H1 (cell line): Measurements from ENCODE around the gene SLC31A2. TPM values are rescaled to one million over a fixed set of nuclear protein-coding genes. Genes with fewer than 3 reads are reported as not detected.
"Not testable (repeated sequence)": the region's sequence is repeated elsewhere in the genome, so short reads cannot be mapped to it uniquely, and the experiment has no call there.

ENCODE experiments used
- CTCF ChIA-PET: fragments of 300-600 bp; sonication (Branson Sonifier 250); formaldehyde crosslinking; loops from one replicate; lab custom pipeline; 2021; ENCODE audit not compliant: partially characterized antibody; lab: Charles Lee
- POLR2A ChIA-PET: fragments of 300-600 bp; sonication (Branson Sonifier 250); formaldehyde crosslinking; loops from one replicate; lab custom pipeline; 2021; ENCODE audit warnings: inconsistent platforms; ENCODE audit not compliant: partially characterized antibody; lab: Charles Lee
- DNase-seq, 2 experiments: peaks; one replicate each; pipeline versions ENCODE4 v3.0.0 to v3.0.0-alpha.2; 2010 to 2022; ENCODE audit warnings: low spot score in 2 of 2, low read depth in 1 of 2, mixed read lengths in 1 of 2
- FAIRE-seq: peaks from 2 replicates; lab custom pipeline; 2011; peaks lifted over from hg19 to GRCh38; lab: Jason Lieb, UNC
- H2AFZ ChIP-seq: 2 replicates; pipeline ENCODE4 v1.8.1; 2012; ENCODE audit warnings: low read length, inconsistent platforms
- H2AK5ac ChIP-seq: 2 replicates; pipeline ENCODE4 v1.6.1; 2013; ENCODE audit warnings: low read depth, low read length
- H2BK120ac ChIP-seq: replicated peaks from 2 replicates; pipeline ENCODE3; 2013; ENCODE audit warnings: low read depth, low read length, inconsistent platforms
- H2BK12ac ChIP-seq: 2 replicates; pipeline ENCODE4 v1.6.1; 2013; ENCODE audit warnings: low read depth, low read length
- H2BK15ac ChIP-seq: 2 replicates; pipeline ENCODE4 v1.6.1; 2013; ENCODE audit warnings: low read length
- H2BK20ac ChIP-seq: 2 replicates; pipeline ENCODE4 v1.6.1; 2013; ENCODE audit warnings: low read length
- H2BK5ac ChIP-seq: 2 replicates; pipeline ENCODE4 v1.6.1; 2013; ENCODE audit warnings: low read depth, low read length
- H3K14ac ChIP-seq: 2 replicates; pipeline ENCODE4 v1.6.1; 2013; ENCODE audit warnings: inconsistent platforms; ENCODE audit not compliant: insufficient read length
- H3K18ac ChIP-seq: 2 replicates; pipeline ENCODE4 v1.6.1; 2013; ENCODE audit warnings: low read length; ENCODE audit errors: extremely low read depth
- H3K23ac ChIP-seq: 2 replicates; pipeline ENCODE4 v1.6.1; 2013; ENCODE audit warnings: inconsistent platforms; ENCODE audit not compliant: insufficient read length
- H3K23me2 ChIP-seq: 2 replicates; pipeline ENCODE4 v1.6.1; 2013; ENCODE audit warnings: low read depth, low read length
- H3K27ac ChIP-seq: 2 replicates; pipeline ENCODE4 v1.6.1; 2011; ENCODE audit warnings: low read depth, low read length, inconsistent platforms
- H3K27me3 ChIP-seq, 4 experiments: replicated peaks in 1 of 4; 1 replicate in 1 of 4; 2 replicates in 3 of 4; pipeline versions ENCODE4 v1.6.1 to v1.8.1; 2011 to 2013; ENCODE audit warnings: low read length in 3 of 4, mild to moderate bottlenecking in 3 of 4, inconsistent platforms in 2 of 4, mixed read lengths in 2 of 4, moderate library complexity in 1 of 4; ENCODE audit not compliant: control insufficient read depth in 3 of 4, insufficient read depth in 3 of 4; ENCODE audit errors: extremely low read depth in 1 of 4
- H3K36me3 ChIP-seq, 4 experiments: 2 replicates each; pipeline versions ENCODE4 v1.6.1 to v1.8.1; 2011 to 2013; ENCODE audit warnings: mild to moderate bottlenecking in 4 of 4, low read length in 3 of 4, moderate library complexity in 2 of 4, control low read depth in 1 of 4, inconsistent platforms in 1 of 4; ENCODE audit not compliant: insufficient read depth in 4 of 4, control insufficient read depth in 2 of 4
- H3K4ac ChIP-seq: replicated peaks from 2 replicates; pipeline ENCODE3; 2013; ENCODE audit warnings: low read length, low read depth, mixed read lengths, inconsistent platforms; ENCODE audit not compliant: insufficient read length
- H3K4me1 ChIP-seq, 4 experiments: replicated peaks in 1 of 4; 1 replicate in 1 of 4; 2 replicates in 3 of 4; pipeline versions ENCODE4 v1.6.1 to v1.8.1; 2011 to 2013; ENCODE audit warnings: low read length in 3 of 4, inconsistent platforms in 2 of 4, mixed read lengths in 1 of 4; ENCODE audit not compliant: insufficient read depth in 4 of 4, control insufficient read depth in 3 of 4
- H3K4me2 ChIP-seq, 2 experiments: 2 replicates each; pipeline versions ENCODE4 v1.6.1 to v1.8.1; 2011 to 2013; ENCODE audit warnings: low read depth in 2 of 2, low read length in 2 of 2, control low read depth in 1 of 2, inconsistent platforms in 1 of 2, mild to moderate bottlenecking in 1 of 2; ENCODE audit not compliant: insufficient read depth in 1 of 2
- H3K4me3 ChIP-seq, 4 experiments: fragments of 200-600, 300-600 bp in 1 of 4; sonication (generic), shearing (Covaris generic), sonication (Bioruptor Twin) in 1 of 4; 2 replicates each; pipeline versions ENCODE4 v1.5.1 to v1.8.1; 2011 to 2016; ENCODE audit warnings: low read length in 4 of 4, low read depth in 3 of 4, control low read depth in 2 of 4, inconsistent platforms in 2 of 4, mild to moderate bottlenecking in 2 of 4, mixed read lengths in 1 of 4, moderate library complexity in 1 of 4; ENCODE audit not compliant: insufficient read depth in 2 of 4; ENCODE audit errors: extremely low read depth in 1 of 4
- H3K56ac ChIP-seq: replicated peaks from 2 replicates; pipeline ENCODE3; 2013; ENCODE audit warnings: low read depth, mild to moderate bottlenecking, mixed read lengths, low read length, inconsistent platforms; ENCODE audit not compliant: insufficient read length
- H3K79me1 ChIP-seq: 2 replicates; pipeline ENCODE4 v1.6.1; 2013; ENCODE audit warnings: low read depth, low read length, control low read depth
- H3K79me2 ChIP-seq, 2 experiments: 2 replicates each; pipeline versions ENCODE4 v1.6.1 to v1.8.1; 2012 to 2013; ENCODE audit warnings: low read length in 2 of 2, mild to moderate bottlenecking in 2 of 2, inconsistent platforms in 1 of 2; ENCODE audit not compliant: insufficient read depth in 2 of 2, control insufficient read depth in 1 of 2
- H3K9ac ChIP-seq, 4 experiments: replicated peaks in 1 of 4; 1 replicate in 1 of 4; 2 replicates in 3 of 4; pipeline versions ENCODE4 v1.6.1 to v1.8.1; 2011 to 2013; ENCODE audit warnings: low read depth in 3 of 4, low read length in 3 of 4, control low read depth in 2 of 4, mild to moderate bottlenecking in 2 of 4, moderate library complexity in 2 of 4, inconsistent platforms in 1 of 4; ENCODE audit errors: extremely low read depth in 1 of 4
- H3K9me3 ChIP-seq, 2 experiments: 2 replicates each; pipeline versions ENCODE4 v1.6.1 to v1.8.1; 2012 to 2013; ENCODE audit warnings: mild to moderate bottlenecking in 2 of 2, moderate library complexity in 2 of 2, control low read depth in 1 of 2, inconsistent platforms in 1 of 2, low read depth in 1 of 2, low read length in 1 of 2, mixed read lengths in 1 of 2; ENCODE audit not compliant: insufficient read depth in 2 of 2
- H4K20me1 ChIP-seq, 2 experiments: replicated peaks in 1 of 2; 2 replicates each; pipeline versions ENCODE3 to v1.8.1; 2011 to 2013; ENCODE audit warnings: inconsistent platforms in 2 of 2, low read length in 2 of 2, mild to moderate bottlenecking in 1 of 2; ENCODE audit not compliant: insufficient read depth in 2 of 2, control insufficient read depth in 1 of 2
- H4K5ac ChIP-seq: 2 replicates; pipeline ENCODE4 v1.6.1; 2013; ENCODE audit warnings: low read length, low read depth, mixed read lengths, inconsistent platforms; ENCODE audit not compliant: insufficient read length
- H4K8ac ChIP-seq: 2 replicates; pipeline ENCODE4 v1.8.0; 2013; ENCODE audit warnings: mild to moderate bottlenecking, moderate library complexity, low read length, inconsistent platforms; ENCODE audit not compliant: insufficient read depth; ENCODE audit errors: extremely low read depth
- H4K91ac ChIP-seq: replicated peaks from 2 replicates; pipeline ENCODE3; 2013; ENCODE audit warnings: low read length, mixed read lengths, inconsistent platforms; ENCODE audit not compliant: insufficient read length
- RAD21 ChIP-seq, 2 experiments: IDR thresholded peaks in 1 of 2; conservative IDR thresholded peaks in 1 of 2; 2 replicates each; pipeline ENCODE4 v1.6.1; 2011; ENCODE audit warnings: low read depth in 2 of 2, low read length in 2 of 2, improper control_type of control experiment in 1 of 2, inconsistent platforms in 1 of 2, mild to moderate bottlenecking in 1 of 2, moderate library complexity in 1 of 2
- WGBS, 2 experiments: shearing (Covaris generic) in 1 of 2; methylation state at CpG; one replicate each; pipeline versions ENCODE4 v1.1.6 to v1.1.7; 2013 to 2015; ENCODE audit warnings: low lambda C conversion rate in 2 of 2, mixed read lengths in 2 of 2, inconsistent platforms in 1 of 2, low coverage in 1 of 2, missing lambda C conversion rate in 1 of 2; ENCODE audit not compliant: insufficient replicate concordance in 2 of 2, insufficient coverage in 1 of 2, insufficient read length in 1 of 2; ENCODE audit errors: extremely low coverage in 1 of 2, missing lambda C conversion rate in 1 of 2; 5-methylcytosine and 5-hydroxymethylcytosine counted together
- polyA plus RNA-seq, 7 experiments: library from polyadenylated mRNA; depleted of rRNA in 3 of 7; stranded (reverse) in 5 of 7; unstranded in 2 of 7; fragments of >200 nt in 5 of 7; fragments of 200-250 nt in 2 of 7; gene quantifications; 1 replicate in 5 of 7; 2 replicates in 1 of 7; 4 replicates in 1 of 7; pipeline versions ENCODE4 v1.2.1 to v1.2.3, GENCODE V29; 2011 to 2013; ENCODE audit warnings: missing spikeins in 2 of 7, mixed read lengths in 2 of 7
- total RNA-seq: library from RNA; stranded (reverse); fragmentation: NEBNext Ultra II Directional; extraction: Animal tissue kit (Norgen Biotek cat#: 25700); gene quantifications from 2 replicates; pipeline ENCODE4 v1.2.1, GENCODE V29; 2021
- TF ChIP-seq, protein P1 (sequence below), 3 experiments: IDR thresholded peaks; 1 replicate in 2 of 3; 2 replicates in 1 of 3; pipeline versions ENCODE4 v1.5.1 to v1.6.1; 2011; ENCODE audit warnings: low read length in 3 of 3, mild to moderate bottlenecking in 3 of 3, inconsistent platforms in 2 of 3, low read depth in 1 of 3, moderate library complexity in 1 of 3; ENCODE audit not compliant: insufficient read depth in 1 of 3; ENCODE audit errors: control extremely low read depth in 1 of 3

SLC31A2 gene
- total and polyA plus RNA-seq, 2 of the 8 experiments (the other 6 are each of a cell fraction or from before 2014, with no cell fraction given): 2.0 to 2.9 TPM

DNA sequence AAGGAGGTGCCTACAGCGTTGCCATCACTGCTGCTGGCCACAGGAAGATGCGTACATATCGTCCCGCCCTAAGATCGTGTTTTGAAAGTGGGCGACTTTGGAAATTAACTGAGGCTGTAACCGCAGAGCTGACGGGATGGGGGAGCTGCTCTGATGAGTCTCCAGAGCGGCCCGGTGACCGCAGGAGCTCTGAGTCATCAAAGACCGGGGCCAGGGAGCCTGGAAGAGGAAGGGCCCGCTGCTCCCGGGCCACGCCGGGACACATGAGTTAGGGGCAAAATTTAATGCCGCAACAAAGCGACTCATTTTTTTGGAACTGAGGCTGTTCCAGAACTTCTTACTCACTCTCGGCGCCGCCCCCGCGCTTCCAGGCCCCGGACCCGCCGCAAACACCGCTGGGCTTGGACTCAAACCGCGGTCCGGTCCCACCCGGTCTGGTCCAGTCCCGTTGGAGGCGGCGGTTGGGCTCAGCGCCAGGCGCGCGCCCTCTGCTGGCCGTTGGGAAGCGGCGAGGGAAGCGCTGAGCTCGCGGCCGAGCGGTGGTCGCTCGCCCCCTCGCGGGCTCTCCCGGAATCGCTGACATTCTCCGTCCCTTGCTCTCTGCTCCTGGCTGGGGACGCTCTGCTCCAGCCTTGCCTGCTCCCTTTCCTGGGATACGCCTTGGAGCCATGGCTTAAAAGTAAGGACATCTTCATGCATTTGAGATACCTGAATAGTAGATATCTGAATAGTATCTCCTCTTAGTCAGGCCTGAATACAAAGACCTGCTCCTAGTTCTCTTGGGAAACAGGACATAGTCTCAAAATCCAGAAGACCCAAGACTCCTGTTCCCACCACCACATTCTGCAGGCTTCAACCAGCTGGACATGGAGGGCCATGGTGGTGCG, 39.5 kb upstream of the SLC31A2 start:
- H3K23me2 ChIP-seq, H3K36me3 ChIP-seq, H2BK12ac ChIP-seq, H4K5ac ChIP-seq, H2BK15ac ChIP-seq, H3K9ac ChIP-seq, H3K9me3 ChIP-seq, H4K20me1 ChIP-seq, H3K18ac ChIP-seq, H3K27ac ChIP-seq, H2BK120ac ChIP-seq, H2AK5ac ChIP-seq, H2BK5ac ChIP-seq, H2AFZ ChIP-seq, H3K4ac ChIP-seq, H3K4me1 ChIP-seq, H3K79me2 ChIP-seq, H3K56ac ChIP-seq, H4K8ac ChIP-seq, H3K27me3 ChIP-seq, FAIRE-seq, H3K79me1 ChIP-seq, H4K91ac ChIP-seq, H3K14ac ChIP-seq, H3K4me3 ChIP-seq, H2BK20ac ChIP-seq, H3K4me2 ChIP-seq, H3K23ac ChIP-seq: not testable (repeated sequence)
- ChIA-PET POLR2A (interaction anchor here (1.7 kb wide), 1 partner anchor 110 kb away, joined by 5 read pairs; the partner anchor contains the start of genes FKBP15 and SLC31A1), CTCF (interaction anchor here (0.5 to 2.4 kb wide), 22 partner anchors 10 to 449 kb away, joined by 3 to 17 read pairs (median 4); no protein-coding TSS in a partner anchor)
- DNase-seq: peak in 1 of 2 experiments; percentile 47
- 0 out of 4 replicates have a peak, but pooled peaks of 1 of the 2 experiments have one; percentile 10 for TF ChIP-seq RAD21 (IDR thresholded peaks at IDR 0.05 in 1 of 2, conservative IDR thresholded peaks at IDR 0.05 in 1 of 2; ENCODE audit: low read depth in 2 of 2, low read length in 2 of 2)
- TF ChIP-seq, protein P1, sequence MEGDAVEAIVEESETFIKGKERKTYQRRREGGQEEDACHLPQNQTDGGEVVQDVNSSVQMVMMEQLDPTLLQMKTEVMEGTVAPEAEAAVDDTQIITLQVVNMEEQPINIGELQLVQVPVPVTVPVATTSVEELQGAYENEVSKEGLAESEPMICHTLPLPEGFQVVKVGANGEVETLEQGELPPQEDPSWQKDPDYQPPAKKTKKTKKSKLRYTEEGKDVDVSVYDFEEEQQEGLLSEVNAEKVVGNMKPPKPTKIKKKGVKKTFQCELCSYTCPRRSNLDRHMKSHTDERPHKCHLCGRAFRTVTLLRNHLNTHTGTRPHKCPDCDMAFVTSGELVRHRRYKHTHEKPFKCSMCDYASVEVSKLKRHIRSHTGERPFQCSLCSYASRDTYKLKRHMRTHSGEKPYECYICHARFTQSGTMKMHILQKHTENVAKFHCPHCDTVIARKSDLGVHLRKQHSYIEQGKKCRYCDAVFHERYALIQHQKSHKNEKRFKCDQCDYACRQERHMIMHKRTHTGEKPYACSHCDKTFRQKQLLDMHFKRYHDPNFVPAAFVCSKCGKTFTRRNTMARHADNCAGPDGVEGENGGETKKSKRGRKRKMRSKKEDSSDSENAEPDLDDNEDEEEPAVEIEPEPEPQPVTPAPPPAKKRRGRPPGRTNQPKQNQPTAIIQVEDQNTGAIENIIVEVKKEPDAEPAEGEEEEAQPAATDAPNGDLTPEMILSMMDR (IDR thresholded peaks at IDR 0.05; ENCODE audit: control extremely low read depth in 1 of 3, insufficient read depth in 1 of 3, low read depth in 1 of 3, low read length in 3 of 3): peak in 1 of 3 experiments; percentile 19; a peak in 2 of 4 replicates
- 32% methylated on average over 3 of the region's 56 CpGs; no CpG with 5 or more reads in 1 of the 2 experiments for WGBS, 2 experiments
